Measurements from ENCODE around the gene CCL24.
"Not testable (repeated sequence)": the region's sequence is repeated elsewhere in the genome, so short reads cannot be mapped to it uniquely, and the experiment has no call there.

The CCL24 gene

DNA sequence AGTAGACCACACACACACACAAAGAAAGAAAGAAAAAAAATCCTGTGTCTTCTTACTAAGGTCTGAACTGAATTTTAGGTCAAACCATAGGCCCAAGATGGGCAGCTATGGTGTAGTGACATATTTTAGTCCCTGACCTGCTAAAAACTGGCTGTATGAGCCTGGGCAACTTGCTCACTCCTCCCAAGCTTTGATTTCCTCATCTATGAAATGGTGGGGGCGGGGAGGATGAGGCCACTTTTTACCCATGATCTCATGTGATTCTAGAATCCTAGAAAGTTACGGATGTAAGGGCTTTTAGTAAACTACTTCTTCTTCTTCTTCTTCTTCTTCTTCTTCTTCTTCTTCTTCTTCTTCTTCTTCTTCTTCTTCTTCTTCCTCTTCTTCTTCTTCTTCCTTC lies 6.1 kb upstream of the CCL24 start:
- no peak for DNase-seq (ENCODE audit: low spot score)

DNA sequence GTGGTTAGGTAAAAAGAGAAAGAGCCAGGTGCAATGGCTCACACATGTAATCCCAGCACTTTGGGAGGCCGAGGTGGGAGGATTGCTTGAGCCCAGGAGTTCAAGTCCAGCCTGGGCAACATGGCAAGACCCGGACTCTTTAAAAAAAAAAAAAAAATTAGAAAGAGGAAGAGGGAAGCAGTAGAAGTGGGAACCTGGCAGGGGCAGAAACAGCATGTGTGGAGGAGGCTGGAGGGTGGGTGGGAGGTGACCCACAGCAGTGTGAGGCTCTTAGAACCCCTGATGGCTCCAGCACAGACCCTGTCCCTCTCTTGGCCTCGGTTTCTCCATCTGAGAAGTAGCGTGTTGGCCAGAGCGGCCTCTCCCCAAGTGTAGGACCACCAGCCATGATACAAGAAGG lies 4.9 kb upstream of the CCL24 start:
- no peak for DNase-seq (ENCODE audit: low spot score)

DNA sequence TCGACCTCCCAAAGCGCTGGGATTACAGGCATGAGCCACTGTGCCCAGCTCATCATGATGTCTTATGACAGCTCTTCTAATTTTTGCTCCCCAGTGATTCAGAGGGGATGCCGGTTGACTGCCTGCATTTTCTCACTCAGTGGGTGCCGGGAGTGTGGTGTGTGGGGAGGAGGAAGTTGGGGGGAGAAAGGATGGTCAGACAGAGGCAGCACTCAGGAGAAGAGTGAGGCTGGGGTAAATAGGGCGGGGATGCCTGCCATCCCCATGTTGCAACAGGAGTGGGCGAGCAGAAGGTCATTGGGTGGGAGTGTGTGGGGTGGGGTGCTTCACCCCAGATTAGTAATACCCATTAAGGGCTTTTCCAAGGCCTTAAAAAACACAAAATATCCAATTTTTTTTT lies 3.5 kb upstream of the CCL24 start:
- DNase-seq (ENCODE audit: low spot score): no peak

DNA sequence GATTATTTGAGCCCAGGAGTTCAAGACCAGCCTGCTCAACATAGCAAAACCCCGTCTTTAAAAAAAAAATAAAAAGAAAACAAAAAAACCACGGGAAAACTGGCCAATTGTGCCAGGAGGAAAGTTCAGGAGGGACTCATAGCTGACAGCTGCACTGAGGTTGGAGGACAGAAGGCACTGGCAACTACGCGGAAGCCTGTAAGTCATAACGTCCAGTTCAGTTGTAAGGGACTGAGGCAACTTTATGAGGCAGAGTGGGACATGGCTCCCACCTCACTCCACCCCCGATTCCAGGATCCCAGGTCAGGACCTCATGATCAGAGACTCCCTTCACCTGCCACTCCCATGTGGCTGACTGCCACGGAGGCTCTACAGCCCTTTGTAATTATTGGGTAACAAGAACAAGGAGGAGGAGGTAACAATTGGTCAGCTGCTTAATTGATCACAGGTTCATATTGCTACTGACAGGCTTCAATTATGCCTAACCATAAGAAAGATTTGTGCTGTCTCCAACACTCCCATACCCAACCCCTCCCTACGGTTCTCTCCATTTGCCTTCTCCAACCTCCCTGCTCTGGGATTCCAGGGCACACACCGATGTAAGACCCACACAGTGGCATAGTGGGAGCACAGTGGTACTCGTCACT lies 1.9 kb upstream of the CCL24 start:
- DNase-seq (ENCODE audit: low spot score): no peak

DNA sequence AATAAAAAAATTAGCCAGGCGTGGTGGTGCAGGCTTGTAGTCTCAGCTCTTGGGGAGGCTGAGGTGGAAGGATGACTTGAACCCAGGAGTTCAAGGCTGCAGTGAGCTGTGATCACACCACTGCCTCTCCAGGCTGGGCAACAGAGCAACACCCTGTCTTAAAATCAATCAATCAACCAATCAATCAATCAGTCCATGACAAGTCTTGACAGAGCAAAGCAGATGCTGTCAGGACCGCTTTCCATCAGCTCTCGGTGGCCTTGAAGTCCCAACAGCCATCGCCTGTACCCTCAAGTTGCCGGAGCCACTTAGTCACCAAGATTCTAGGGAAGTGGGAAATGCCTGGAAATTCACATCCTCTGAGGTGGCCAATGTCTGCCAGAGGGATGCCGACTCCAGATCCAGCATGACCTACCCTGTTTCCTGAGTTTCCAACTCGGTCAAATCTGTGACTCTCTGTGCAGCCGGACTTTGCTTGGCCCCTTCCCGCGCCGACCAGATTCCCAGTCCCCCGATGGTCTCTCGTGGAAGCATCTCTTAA lies 871 bp upstream of the CCL24 start:
- peak; percentile 93 for DNase-seq (ENCODE audit: low spot score)

DNA sequence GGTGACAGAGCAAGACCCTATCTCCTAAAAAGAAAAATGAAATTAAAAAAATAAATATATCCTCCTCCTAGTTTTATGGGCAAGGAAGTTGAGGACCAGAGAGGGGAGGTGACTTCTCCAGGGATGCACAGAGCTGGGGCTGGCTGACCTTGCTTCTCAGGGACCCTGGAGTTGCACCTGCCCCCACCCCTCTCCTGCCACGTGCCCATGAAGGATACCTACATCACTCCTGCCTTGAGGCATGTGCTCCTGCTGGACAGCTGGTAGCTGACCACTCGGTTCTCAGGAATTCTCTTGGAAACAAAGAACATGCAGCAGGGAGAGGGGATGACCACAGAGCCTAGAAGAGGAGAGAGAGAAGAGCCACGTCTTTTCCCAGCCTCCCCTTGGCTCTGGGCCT lies 522 bp downstream of the CCL24 start:
- DNase-seq (ENCODE audit: low spot score): no peak

DNA sequence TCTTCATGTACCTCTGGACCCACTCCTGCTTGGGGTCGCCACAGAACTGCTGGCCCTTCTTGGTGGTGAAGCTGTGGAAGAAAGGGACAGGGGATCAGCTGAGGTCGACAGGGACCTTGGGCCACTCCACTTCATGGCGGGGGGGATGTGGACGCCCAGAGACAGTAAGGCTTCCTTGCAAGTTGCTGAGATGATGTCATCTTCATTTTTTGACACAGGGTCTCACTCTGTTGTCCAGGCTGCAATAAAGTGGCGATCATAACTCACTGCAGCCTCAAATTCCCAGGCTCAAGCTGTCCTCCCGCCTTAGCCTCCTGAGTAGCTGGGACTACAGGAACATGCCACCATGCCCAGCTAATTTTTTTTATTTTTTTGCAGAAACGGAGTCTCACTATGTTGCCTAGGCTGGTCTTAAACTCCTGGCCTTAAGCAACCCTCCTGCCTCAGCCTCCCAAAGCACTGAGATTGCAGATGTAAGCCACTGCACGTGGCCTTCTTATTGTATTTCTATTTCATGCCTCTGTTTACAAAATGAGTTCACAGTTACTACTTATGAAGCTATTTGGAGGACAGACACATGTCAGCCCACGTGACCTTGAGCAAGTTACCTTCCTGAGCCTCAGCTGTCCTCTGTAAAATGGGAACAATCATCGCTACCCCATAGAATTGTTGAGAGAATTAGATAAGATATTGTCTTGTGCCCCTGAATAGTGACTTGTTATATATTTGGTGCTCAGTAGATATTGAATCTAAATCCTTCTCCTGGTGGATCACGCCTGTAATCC lies 1.5 kb downstream of the CCL24 start:
- DNase-seq (ENCODE audit: low spot score): no peak

DNA sequence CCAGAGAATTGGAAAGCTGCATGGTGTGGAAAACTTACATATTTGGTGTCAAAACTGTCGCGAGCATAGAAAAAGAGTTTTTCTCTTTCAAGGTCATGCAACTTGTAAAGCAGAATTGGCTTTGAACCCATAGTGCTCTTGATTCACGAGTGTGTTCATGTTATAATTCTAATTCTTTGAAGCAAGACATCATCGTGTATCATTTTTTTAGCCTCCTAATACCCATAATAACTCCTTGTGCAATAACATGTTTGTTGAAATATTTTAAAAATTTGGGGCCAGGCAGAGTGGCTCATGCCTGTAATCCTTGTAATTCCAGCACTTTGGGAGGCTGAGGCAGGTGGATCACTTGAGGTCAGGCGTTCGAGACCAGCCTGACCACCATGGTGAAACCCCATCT lies 4.2 kb downstream of the CCL24 start:
- no peak for DNase-seq (ENCODE audit: low spot score)

DNA sequence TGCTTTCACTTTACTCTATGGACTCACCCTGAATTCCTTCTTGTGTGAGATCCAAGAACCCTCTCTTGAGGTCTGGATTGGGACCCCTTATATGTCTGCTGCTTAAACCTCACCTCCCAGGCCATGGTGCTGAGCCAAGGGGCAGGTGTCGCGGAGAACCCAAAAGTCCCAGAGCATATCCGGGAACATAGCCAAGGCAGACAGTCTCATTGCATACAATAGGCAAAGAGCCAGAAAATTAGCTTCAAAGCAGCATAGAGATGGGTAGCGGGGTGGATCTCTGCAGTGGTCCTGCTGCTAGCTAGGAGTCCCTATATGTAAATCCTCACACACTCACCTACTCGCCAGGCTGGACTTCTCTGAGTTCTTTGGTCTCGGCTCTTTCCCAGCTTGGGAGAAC lies 5.5 kb downstream of the CCL24 start:
- no peak for DNase-seq (ENCODE audit: low spot score)

DNA sequence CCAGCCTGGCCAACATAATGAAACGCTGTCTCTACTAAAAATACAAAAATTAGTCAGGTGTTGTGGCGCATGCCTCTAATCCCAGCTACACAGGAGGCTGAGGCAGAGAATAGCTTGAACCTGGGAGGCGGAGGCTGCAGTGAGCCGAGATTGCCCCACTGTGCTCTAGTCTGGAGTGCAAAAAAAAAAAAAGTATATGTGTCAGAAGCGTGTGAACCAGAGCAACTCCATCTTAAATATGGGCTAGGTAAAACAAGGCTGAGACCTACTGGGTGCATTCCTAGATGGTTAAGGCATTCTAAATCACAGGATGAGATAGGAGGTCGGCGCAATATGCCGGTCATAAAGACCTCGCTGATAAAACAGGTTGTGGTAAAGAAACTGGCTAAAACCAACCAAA lies 6.2 kb downstream of the CCL24 start:
- DNase-seq (ENCODE audit: low spot score): no peak

DNA sequence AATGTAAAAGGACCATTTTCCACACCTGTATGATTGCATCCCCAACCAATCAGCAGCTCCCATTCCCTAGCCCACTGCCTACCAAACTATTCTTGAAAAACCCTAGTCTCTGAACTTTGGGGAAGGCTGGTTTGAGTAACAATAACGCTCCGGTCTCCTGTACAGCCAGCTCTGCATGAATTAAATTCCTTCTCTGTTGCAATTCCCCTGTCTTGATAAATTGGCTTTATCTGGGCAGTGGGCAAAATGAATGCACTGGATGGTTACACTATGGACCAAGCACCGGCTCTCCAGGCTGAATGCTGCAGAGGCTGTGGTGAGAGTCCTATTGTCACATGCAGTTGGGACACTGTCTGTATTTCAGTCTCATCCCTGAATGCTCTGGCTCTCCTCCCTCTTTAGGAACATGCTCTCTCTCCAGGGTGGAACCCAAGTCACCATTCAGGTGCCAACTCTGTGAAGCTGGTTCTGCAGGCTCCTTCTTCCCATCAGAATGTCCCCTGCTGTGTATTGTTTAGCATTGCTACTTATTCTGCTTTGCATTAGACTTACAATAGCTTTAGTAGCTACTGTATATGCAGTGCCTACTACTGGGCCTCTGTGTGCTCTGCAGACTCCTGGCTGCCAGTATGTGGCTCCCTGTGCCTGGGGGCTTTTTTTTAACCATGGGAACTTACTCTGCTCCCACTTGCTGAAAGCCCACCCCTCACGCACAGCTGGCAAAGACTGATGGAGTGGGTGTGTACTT lies 6.9 kb downstream of the CCL24 start:
- DNase-seq (ENCODE audit: low spot score): no peak

DNA sequence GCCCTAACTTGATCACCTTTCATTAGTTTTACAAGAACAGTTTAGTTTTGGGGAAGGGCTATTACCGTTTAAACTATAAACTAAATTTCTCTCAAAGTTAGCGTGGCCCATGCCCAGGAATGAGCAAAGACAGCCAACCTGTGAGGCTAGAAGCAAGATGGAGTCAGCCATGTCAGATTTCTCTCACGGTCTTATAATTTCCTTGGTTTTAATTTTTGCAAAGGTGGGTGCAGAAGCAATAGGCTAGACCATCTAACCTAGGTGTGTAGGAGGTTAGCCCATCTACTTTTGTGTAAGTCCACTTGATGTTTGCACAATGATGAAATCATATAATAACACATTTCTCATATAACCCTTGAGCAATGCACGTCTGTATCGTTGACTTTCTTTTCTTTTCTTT lies 8.9 kb downstream of the CCL24 start:
- DNase-seq (ENCODE audit: low spot score): no peak

DNA sequence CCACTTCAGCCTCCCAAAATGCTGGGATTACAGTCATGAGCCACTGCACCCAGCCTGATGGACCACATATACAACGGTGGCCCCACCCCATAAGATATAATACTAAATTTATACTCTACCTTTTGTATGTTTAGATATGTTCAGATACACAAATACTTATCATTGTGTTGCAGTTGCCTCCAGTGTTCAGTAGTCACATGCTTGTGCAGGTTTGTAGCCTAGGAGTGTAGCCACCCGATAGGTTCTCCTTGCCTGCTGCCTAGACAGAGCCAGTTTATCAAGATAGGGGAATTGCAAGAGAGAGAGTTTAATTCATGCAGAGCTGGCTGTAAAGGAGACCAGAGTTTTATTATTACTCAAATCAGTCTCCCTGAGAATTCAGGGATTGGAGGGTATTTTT lies 9.6 kb downstream of the CCL24 start:
- no peak for DNase-seq (ENCODE audit: low spot score)

DNA sequence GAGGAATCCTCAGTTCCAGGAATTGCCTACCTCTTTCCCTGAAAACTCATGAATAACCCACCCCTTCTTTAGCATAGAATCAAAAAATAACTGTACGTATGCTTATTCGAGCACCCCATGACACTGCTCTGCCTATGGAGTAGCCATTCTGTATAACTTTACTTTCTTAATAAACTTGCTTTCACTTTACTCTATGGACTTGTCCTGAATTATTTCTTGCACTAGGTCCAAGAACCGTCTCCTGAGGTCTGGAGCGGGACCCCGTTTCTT lies 11.1 kb downstream of the CCL24 start:
- DNase-seq (ENCODE audit: low spot score): no peak

DNA sequence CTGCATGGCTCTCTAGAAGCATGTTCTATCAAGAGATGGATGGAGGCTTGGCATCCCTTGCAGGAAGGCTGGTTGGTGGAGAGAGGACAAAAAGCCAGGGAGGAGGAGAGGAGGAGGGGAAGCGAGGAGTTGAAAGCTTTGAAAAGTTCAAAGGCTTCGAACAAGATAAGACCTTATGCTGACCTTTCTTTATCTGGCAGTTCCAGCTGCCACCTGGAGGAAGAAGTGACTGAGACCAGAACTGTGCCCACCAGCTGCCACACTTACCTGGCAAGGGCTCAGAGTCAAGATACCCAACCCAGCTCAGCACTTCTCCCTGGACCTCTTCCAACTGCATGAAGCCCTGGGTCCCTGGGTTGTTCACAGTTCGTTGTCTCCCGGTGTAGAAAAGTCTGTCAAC lies 14.8 kb downstream of the CCL24 start:
- no peak for DNase-seq (ENCODE audit: low spot score)

DNA sequence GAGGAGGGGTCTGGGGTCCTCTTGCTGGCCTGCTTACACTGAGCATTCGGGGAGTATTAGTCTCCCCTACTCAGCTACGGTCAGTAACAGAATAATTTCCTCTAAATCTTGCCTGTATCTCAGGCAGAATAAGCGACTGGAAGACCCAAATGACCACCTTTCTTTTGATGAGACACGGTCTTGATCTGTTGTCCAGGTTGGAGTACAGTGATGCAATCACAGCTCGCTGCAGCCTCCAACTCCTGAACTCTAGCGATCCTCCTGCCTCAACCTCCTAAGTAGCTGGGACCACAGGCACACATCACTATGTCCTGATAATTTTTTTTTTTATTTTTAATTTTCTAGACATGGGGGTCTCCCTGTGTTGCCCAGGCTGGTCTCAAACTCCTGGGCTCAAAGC lies 17.2 kb downstream of the CCL24 start:
- no peak for DNase-seq (ENCODE audit: low spot score)

DNA sequence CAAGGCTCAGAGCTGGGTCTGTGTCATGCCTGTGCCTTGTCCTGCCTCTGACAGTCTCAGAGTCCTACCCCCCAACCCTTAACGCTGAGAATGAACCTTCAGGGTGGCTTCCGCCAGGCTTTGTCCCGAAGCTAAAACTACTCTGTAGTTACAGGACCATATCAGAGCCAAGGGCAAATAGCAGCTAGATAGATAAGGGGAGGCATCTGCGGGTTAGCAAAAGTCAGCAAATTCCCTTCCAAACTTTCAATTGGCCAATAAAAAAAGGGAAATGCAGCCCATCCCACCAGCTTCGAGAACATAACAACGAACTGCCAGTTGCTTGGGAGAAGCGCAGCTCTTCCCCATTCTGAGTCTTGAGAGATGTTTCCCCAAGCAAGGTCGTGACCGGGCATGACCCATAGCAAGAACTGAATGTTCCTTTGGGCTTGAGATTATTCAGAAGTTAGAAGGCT lies 17.7 kb downstream of the CCL24 start:
- no peak for DNase-seq (ENCODE audit: low spot score)

DNA sequence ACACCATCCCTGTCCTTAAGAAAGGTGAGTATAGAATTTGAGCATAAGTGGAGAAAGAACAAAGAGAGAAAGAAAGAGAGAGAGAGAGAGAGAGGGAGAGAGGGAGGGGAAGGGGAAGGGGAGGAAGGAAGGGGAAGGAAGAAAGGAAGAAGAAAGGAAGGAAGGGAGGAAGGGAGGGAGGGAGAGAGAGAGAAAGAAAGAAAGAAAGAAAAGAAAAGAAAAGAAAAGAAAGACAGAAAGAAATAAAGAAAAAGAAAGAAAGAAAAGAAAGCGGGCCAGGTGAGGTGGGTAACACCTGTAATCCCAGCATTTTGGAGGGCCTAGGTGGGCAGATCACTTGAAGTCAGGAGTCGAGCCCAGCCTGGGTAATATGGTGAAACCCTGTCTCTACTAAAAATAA lies 19.9 kb downstream of the CCL24 start:
- DNase-seq (ENCODE audit: low spot score): no peak

DNA sequence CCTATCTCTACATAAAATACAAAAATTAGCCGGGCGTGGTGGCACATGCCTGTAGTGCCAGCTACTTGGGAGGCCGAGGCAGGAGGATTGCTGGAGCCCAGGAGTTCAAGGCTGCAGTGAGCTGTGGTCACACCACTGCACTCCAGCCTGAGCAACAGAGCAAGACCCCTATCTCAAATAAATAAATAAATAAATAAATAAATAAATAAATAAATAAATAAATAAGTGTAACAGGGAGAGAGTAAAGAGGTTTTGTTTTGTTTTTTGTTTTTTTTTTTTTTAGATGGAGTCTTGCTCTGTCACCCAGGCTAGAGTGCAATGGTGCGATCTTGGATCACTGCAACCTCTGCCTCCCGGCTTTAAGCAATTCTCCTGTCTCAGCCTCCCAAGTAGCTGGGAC lies 21.0 kb downstream of the CCL24 start:
- not testable (repeated sequence) for DNase-seq (ENCODE audit: low spot score)

DNA sequence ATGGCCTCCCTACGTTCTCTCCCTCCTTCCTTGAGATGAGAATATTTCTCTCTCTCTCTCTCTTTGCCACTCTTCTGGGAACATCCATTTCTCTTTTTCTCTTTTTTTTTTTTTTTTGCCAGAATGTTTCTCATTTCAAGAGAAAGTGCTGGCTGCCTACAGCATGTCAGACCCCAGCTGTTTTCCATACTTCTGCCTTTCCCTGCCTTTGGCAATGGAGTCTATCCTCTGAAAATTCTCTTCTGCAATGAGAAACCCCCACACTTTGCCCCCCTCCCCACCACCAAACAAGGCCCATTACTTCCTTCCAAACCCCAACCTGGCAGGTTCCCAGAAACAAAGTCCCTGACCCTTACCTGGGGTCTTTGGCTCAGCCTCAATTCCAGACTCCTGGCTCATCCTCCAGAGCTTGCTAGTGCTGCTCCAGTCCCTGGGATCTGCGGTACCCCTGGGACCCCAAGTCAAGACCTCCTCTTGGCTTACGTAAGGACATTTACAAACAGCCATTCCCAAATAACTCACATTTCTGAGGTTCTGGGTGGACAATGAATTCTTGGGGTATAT lies 24.2 kb downstream of the CCL24 start:
- DNase-seq (ENCODE audit: low spot score): no peak

DNA sequence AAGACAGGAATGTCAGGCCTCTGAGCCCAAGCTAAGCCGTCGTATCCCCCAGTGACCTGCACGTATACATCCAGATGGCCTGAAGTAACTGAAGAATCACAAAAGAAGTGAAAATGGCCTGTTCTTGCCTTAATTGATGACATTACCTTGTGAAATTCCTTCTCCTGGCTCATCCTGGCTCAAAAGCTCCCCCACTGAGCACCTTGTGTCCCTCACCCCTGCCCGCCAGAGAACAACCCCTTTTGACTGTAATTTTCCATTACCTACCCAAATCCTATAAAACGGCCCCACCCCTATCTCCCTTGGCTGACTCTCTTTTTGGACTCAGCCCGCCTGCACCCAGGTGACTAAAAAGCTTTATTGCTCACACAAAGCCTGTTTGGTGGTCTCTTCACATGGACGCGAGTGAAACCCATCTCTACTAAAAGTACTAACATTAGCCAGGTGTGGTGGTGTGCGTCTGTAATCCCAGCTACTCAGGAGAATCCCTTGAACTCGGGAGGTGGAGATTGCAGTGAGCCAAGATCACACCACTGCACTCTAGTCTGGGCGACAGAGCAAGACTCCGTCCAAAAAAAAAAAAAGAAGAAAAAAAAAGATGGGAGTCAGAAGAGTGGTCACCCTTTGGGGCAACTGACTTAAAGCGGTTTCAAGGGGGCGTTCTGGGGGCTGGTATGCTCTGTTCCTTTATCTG lies 25.3 kb downstream of the CCL24 start:
- not testable (repeated sequence) for DNase-seq (ENCODE audit: low spot score)

DNA sequence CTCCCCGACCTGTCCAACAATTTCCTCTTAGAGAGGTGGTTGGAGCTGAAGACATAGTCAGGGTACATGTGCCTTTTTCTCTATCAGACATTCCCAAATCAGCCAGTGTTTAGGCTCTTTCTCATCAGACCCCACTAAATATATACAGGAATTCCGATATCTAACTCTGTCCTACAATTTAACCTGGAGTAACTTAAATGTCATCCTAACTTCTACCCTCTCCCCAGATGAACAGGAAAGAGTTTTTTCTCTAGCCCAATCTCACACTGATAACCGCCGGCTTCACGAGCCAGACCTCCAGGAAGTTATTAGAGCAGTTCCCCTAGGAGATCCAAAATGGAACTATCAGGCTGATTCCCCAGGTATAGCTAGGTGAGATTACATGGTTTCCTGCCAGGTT lies 30.5 kb downstream of the CCL24 start:
- DNase-seq (ENCODE audit: low spot score): not testable (repeated sequence)

Data from kidney capillary endothelial cell (primary cell).